ENCODE data around the gene PTPRCAP. TPM values are rescaled to one million over a fixed set of nuclear protein-coding genes. Genes with fewer than 3 reads are reported as not detected.
A peak's percentile ranks its signal among the peaks of the same experiment; 100 is the strongest.

The PTPRCAP gene
- total and polyA plus RNA-seq, 9 of the 15 experiments (the other 6 are each of a cell fraction or from before 2014, with no cell fraction given), result 0.22 to 2.0 (median 1.1) TPM; not detected in 4

GRCh38 chr11:67428052-67429001 lies 9.2 kb downstream of the PTPRCAP start, which contains the start of gene RPS6KB2 (continued):
- peak in 1 of 3 experiments; percentile 83; a peak in 2 of 6 replicates for TF ChIP-seq ZBTB11 (CRISPR knock-in tag; IDR thresholded peaks at IDR 0.05)
- TF ChIP-seq KLF1 (tag; IDR thresholded peaks at IDR 0.05), result no peak
- TF ChIP-seq ZKSCAN8 (CRISPR knock-in tag; IDR thresholded peaks at IDR 0.05), result no peak
- TF ChIP-seq RNF2 (IDR thresholded peaks at IDR 0.05), result no peak
- TF ChIP-seq KAT2B (IDR thresholded peaks at IDR 0.05; ENCODE audit: low read depth, low read length), result no peak
- TF ChIP-seq CBFA2T3 (IDR thresholded peaks at IDR 0.05), result no peak
- no peak for TF ChIP-seq PURB (CRISPR knock-in tag; IDR thresholded peaks at IDR 0.05; ENCODE audit: low read depth)
- no peak for TF ChIP-seq MIER1 (IDR thresholded peaks at IDR 0.05; ENCODE audit: low read depth)
- TF ChIP-seq ZNF41 (CRISPR knock-in tag; conservative IDR thresholded peaks at IDR 0.05), result no peak; the same call in 1 of the 2 replicates
- TF ChIP-seq ZNF395 (CRISPR knock-in tag; IDR thresholded peaks at IDR 0.05), result peak; percentile 48; the same call in 1 of the 2 replicates
- peak; percentile 72 for TF ChIP-seq SREBF1 (IDR thresholded peaks at IDR 0.05; ENCODE audit: borderline replicate concordance, low read depth, low read length)
- peak; percentile 97 for TF ChIP-seq PKNOX1 (IDR thresholded peaks at IDR 0.05)
- TF ChIP-seq BCOR (IDR thresholded peaks at IDR 0.05), result no peak
- TF ChIP-seq FOXJ3 (CRISPR knock-in tag; IDR thresholded peaks at IDR 0.05), result no peak
- peak; percentile 98 for TF ChIP-seq HCFC1 (IDR thresholded peaks at IDR 0.05; ENCODE audit: low read depth, low read length)
- peak; percentile 47; the same call in 1 of the 2 replicates for TF ChIP-seq GTF2E2 (tag; IDR thresholded peaks at IDR 0.05)
- peak; percentile 83 for TF ChIP-seq PML (IDR thresholded peaks at IDR 0.05; ENCODE audit: low read length)
- no peak for TF ChIP-seq RBM34 (IDR thresholded peaks at IDR 0.05; ENCODE audit: borderline replicate concordance, insufficient read depth, low read length)
- no peak for TF ChIP-seq TFAM (CRISPR knock-in tag; conservative IDR thresholded peaks at IDR 0.05)
- peak; percentile 64; the same call in 1 of the 2 replicates for TF ChIP-seq CTBP1 (IDR thresholded peaks at IDR 0.05; ENCODE audit: borderline replicate concordance)
